Measurements from ENCODE around the gene PTCD2.
"Not testable (repeated sequence)": the region's sequence is repeated elsewhere in the genome, so short reads cannot be mapped to it uniquely, and the experiment has no call there.

Gene PTCD2

DNA sequence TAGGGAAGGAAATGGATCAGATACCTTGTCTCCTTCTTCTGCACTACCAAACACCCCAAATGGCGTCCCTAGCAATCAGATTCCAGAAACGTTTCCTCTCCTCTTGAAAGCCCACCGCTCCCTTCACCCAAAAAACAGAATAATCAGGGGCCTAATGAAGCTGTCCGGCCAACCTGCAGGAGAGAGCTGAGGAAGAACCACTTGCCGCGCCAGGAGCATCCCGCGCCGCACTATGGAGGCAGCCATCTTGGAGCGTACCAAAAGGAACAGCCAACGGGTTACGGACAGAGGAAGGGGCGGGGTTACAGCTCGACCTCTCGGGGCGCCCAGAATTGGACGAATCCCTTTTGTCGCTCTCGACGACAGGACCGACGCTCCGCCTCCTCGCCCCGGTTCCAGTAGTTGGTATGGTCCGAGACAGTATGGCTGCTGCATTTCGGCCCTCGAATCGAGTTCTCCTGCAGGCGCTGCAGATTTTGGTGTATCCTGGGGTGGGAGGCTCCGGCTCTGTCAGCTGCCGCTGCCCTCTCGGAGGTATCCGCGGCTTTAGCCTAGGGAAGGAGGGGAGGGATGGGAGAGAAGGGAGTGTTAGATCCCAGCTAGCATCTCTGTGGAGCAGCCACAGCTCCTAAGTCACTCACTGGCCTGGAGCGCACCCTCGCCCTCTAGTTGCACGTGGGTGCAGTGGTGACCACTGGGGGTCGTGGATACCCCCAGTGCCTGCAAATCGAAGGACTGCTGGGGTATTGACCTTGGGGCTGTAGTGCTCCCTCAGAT lies at the start of gene PTCD2, which contains the start of gene MRPS27:
PTCD2 (plus strand) TSS at position 398 of the 777 bp plus-strand sequence; CDS start at position 408, 10 bp downstream.
MRPS27 (minus strand) TSS at position 265 of the 777 bp plus-strand sequence; CDS start at position 246, 19 bp downstream.
- peak; percentile 42 for DNase-seq

GRCh38 chr5:72271702-72272101 lies 48.5 kb upstream of the PTCD2 start:
- DNase-seq: no peak

GRCh38 chr5:72272398-72272797 lies 47.8 kb upstream of the PTCD2 start:
- DNase-seq: no peak

- no peak for DNase-seq
These were observed 46.6 kb upstream of the PTCD2 start for GRCh38 chr5:72273547-72273946.

DNA sequence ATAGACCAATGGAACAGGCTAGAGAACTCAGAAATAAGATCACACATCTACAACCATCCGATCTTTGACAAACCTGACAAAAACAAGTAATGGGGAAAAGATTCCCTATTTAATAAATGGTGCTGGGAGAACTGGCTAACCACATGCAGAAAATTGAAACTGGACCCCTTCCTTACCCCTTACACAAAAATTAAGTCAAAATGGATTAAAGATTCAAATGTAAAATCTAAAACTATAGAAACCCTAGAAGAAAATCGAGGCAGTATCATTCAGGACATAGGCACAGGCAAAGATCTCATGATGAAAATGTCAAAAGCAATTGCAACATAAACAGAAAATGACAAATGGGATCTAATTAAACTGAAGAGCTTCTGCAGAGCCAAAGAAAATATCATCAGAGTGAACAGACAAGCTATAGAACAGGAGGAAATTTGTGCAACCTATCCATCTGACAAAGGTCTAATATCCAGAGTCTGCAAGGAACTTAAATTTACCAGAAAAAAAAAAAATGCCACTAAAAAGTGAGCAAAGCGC lies 43.9 kb upstream of the PTCD2 start:
- no peak for DNase-seq

DNA sequence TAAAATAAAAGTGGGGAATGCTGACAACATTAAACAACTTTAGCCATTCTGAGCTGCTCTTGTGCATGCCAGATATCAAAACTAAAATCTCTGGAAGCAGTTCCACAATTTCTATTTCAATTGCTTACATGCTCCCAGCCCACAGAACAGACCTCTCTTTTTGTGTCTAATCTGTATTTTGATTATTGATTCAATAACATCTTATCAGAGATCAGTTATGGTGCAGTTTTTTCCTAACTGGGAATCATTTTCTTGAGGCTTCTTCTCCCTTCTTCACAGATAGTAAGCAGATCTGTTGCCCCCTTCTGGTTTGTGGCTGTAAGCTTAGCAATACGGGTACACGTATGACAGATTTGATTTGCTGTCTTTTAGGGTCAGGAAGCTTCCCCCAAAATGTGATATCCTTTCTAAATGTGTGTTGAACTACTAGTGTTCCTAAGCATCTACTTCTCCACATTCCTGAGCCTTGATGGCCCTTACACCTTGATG lies 39.5 kb upstream of the PTCD2 start:
- no peak for DNase-seq

GRCh38 chr5:72281430-72281763 lies 38.8 kb upstream of the PTCD2 start:
- DNase-seq: no peak

DNA sequence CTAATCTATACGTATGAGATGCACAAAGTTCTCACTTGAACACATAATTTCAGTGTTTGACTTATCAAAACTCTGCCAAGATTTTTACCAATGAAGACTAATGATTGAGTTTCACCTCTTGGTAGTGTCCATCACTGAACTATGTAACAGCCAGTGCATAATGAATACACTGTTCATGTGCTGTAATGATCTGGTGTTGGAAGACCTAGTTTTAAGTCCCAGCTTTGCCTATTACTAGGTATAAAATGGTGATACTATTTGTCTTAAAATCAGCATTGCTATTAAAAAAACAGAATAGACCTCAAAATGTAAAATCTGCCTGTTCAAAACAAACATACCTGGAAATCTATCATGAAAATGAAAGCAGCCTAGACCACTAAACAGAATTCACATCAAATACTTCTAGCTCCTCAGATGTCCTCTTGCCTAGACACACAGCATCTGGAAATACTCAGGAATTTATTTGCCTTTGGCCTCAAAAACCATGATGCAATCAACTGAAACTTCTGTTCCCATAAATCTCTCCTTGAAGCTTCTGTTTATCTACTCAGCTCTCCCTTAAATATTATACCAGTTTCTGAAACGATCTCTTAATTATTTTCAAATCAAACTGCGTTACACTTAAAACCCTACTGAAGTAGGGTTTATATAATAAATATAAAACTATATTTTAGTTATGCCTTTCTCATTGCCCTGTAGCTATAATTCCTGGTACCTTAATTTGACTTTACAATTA lies 38.2 kb upstream of the PTCD2 start:
- DNase-seq: no peak

GRCh38 chr5:72282878-72283277 lies 37.3 kb upstream of the PTCD2 start:
- no peak for DNase-seq

DNA sequence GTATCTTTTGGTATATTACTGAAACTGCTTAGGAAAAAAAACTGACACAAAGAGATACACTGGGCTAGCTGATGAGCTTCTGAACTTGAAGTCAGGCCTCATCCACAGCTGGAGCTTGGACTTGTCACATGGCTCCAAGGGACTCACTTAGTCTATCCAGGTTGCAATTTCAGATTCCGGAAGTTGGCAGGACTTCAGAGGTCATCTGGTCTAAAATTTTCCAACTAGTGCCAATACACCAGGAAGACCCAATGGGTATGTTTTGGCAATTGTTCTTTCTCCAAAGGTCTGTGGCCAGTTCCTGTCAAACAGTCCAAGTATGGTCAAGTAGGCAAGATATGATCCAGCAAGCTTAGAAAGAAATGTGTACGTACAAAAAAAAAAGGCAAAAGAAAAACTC lies 36.8 kb upstream of the PTCD2 start:
- DNase-seq: no peak

GRCh38 chr5:72284559-72285423 lies 35.4 kb upstream of the PTCD2 start:
- no peak for DNase-seq

DNA sequence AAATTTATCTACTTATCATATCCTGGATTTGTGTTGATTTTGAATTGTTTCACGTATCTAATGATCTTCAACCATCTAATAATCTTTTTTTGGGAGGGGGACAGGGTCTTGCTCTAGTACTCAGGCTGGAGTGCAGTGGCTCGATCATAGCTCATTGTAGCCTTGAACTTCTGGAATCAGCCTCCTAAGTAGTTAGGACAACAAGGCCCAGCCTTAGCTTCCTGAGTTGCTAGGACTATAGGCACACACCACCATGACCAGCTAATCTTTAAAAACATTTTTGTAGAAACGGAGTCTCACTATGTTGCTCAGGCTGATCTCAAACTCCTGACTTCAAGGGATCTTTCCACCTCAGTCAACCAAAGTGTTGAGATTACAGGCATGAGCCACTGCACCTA lies 34.8 kb upstream of the PTCD2 start:
- DNase-seq: no peak

GRCh38 chr5:72286798-72287197 lies 33.4 kb upstream of the PTCD2 start:
- DNase-seq: no peak

- DNase-seq: no peak
These were observed 31.2 kb upstream of the PTCD2 start for GRCh38 chr5:72288924-72289323.

DNA sequence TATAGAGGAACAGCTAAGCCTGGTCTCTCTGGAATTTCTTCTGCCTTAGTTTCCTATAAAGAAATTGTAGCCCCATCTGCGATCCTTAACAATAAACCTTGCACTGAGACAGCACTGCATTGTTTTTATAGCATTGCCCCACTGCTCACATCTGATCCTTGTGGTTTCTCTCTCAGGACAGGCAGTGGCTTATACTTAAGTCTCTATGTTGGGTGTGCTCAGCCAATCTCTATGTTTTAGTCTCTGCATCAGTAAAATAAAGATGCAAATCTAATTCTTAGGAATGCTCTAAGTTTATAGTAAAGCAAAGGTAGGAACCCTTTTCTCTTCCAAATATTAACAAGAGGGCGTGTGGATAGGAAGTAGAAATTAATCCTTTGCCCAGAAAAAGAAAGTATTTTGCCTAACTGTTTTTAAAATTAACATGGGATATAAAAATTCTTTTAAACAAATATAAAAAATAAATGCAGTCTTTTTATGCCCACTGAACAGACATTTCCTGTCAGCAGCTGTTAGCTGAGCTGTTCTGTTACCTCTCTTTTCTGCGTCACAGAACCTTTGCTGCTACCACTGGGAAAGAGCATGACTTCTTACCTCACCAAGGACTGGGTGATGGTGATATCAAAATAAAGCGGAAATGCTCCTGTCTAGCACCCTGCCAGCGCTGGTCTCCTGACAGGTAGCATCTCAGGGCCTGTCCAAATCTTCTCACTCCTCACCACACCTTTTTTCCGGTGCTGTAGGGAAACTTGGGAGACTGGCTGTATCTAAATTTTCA lies 29.6 kb upstream of the PTCD2 start:
- DNase-seq: no peak

DNA sequence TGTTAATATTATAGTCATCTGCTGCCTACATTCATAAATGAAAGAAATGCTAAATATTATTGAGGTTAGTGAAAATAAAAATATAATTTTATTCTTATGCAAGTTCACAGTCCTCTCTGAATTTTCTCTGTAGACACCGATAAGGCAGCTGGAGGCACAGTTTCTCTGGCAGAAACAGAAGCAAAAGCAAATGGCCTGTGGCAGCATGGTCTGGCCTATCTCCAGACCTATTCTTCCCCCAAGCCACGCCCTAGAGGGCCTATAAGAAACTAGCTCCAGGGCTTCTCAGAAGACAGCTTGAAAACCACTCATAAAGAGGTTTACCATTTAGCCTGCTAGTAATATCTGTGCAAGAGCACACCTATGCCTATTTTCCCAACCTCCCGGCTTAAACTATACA lies 28.6 kb upstream of the PTCD2 start:
- DNase-seq: no peak

DNA sequence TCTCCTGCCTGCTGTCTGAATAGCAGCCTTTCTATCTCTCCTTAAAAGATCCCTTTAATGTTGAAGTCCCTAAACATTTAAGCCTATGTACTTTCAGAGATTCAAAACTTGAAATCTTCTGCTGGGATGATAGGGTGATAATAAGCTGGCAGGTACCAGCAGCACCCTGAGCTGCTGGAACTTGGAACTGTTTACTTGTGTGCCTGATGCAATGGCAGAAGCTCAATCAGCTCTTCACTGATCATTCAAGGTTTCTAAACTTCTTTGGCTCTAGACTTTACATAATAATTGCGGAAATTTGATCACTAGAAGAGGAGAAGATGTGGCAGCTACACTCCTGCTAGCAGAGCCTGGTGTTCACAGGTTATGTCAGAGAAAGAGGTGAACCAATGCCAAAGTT lies 27.8 kb upstream of the PTCD2 start:
- DNase-seq: no peak

DNA sequence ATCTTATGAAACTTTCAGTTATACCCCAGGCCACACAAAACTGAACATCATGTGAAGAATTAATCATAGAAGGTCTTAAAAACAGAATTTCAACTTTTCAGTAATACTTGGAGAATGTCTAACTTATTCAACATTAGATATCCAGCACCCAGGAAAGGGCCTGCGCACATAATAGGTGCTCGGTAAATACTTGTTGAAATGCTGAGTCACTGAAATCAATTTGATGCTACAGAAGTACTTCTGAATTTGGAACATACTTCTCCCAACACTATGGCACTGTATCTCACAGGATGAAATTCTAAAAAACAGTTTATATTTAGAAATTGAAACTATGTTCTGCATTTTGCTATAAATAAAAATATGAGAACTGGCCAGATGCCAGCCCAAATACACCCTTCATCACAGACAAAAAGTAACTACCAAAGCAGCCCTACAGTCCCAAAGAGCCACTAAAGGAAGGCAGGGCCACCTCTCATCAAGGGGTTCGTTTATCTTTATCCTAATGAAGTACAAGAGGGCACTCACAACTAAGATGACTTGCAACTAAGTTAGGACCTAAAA lies 26.6 kb upstream of the PTCD2 start:
- no peak for DNase-seq

DNA sequence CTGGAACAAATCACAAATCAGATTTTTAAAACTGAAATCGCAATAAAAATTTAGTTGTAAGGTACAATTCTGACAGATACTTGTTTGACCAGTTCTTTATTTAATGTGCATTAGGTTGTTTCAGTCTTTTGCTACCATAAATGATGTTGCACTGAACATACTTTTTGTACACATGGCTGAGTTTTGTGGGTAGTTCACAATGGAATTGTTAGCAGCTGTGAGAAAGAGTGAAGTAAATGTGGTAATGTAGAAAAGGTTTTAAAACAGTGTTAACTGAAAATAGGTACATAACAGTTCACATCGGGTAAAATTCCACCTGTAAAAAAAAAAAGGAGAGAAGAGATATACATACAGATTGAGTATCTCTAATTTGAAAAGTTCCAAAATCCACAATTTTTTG lies 25.7 kb upstream of the PTCD2 start:
- no peak for DNase-seq

- no peak for DNase-seq
These were observed 24.6 kb upstream of the PTCD2 start for GRCh38 chr5:72295539-72295938.

DNA sequence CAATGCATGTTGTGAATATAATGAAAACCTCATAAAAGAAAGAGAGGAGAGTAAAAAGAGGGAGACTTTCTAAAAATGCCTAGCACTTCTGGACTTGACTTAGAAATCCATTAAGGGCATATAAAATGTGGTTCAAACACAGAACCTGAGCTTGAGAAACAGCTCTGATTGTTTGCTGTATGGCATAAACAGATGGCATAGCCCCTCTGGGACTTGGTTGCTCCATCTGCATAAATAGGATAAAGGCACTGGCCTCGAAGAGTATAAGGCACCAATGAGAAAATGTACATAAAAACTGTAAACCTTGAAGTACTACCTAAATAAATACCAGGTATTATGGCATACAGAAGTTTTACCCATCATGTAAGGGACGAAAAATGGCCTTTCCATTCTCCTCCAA lies 23.9 kb upstream of the PTCD2 start:
- no peak for DNase-seq

DNA sequence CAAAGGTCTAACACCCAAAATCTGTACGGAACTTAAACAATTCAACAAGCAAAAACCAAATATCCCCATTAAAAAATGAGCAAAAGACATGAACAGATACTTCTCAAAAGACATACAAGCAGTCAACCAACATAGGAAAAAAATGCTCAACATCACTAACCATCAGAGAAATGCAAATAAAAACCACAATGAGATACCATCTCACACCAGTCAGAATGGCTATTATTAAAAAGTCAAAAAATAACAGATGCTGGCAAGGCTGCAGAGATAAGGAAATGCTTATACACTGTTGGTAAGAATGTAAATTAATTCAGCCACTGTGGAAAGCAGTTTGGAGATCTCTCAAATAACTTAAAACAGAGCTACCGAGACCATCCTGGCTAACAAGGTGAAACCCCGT lies 22.0 kb upstream of the PTCD2 start:
- not testable (repeated sequence) for DNase-seq

Data from cortex of kidney (tissue), 1 donor.